PC-3 (cell line): ENCODE measurements around the gene SRGAP1. TPM values are rescaled to one million over a fixed set of nuclear protein-coding genes. Genes with fewer than 3 reads are reported as not detected.

Experiments
- ATAC-seq: fragments of 200-7000 bp; cut with Tn5 transposase; 2 replicates; pipeline ENCODE4 v1.9.1; 2020; ENCODE audit warnings: mild to moderate bottlenecking, moderate library complexity
- BruUV-seq: library from RNA; stranded (reverse); fragments of 400-500 nt; replicated peaks from 2 replicates; lab custom pipeline; 2021; lab: Mats Ljungman, UMichigan
- CTCF ChIA-PET: fragments of 300-600 bp; sonication (Branson Sonifier 250); formaldehyde crosslinking; loops from one replicate; lab custom pipeline; 2022; ENCODE audit warnings: antibody characterized with exemption; lab: Charles Lee
- POLR2A ChIA-PET: fragments of 300-600 bp; sonication (Branson Sonifier 250); formaldehyde crosslinking; loops from one replicate; lab custom pipeline; 2022; ENCODE audit warnings: antibody characterized with exemption; ENCODE audit not compliant: unreplicated experiment; lab: Charles Lee
- DNase-seq: peaks from one replicate; pipeline ENCODE4 v3.0.0-alpha.2; 2015
- H2AFZ ChIP-seq: fragments of 300-600 bp; sonication (generic); 2 replicates; pipeline ENCODE4 v1.6.0; 2016; ENCODE audit warnings: antibody characterized with exemption, low read length
- H3F3A ChIP-seq: fragments of 300-600 bp; sonication (generic); one replicate; pipeline ENCODE4 v1.6.0; 2017; ENCODE audit warnings: antibody characterized with exemption, low read length, control low read depth, mild to moderate bottlenecking; ENCODE audit not compliant: unreplicated experiment
- H3K27ac ChIP-seq: fragments of 300-600 bp; sonication (generic); 2 replicates; pipeline ENCODE4 v1.5.1; 2016; ENCODE audit warnings: mild to moderate bottlenecking, low read length
- H3K27me3 ChIP-seq: fragments of 300-600 bp; sonication (generic); 2 replicates; pipeline ENCODE4 v1.6.1; 2016; ENCODE audit warnings: low read length, mixed read lengths
- H3K36me3 ChIP-seq: fragments of 300-600 bp; sonication (generic); 2 replicates; pipeline ENCODE4 v1.6.1; 2016; ENCODE audit warnings: low read depth, mixed run types, low read length, mixed read lengths
- H3K4me1 ChIP-seq: fragments of 300-600 bp; sonication (generic); 2 replicates; pipeline ENCODE4 v1.5.1; 2016; ENCODE audit warnings: low read length; ENCODE audit not compliant: insufficient read depth
- H3K4me2 ChIP-seq: fragments of 300-600 bp; sonication (generic); 2 replicates; pipeline ENCODE4 v1.6.0; 2016; ENCODE audit warnings: low read length
- H3K4me3 ChIP-seq: fragments of 300-600 bp; sonication (generic); 2 replicates; pipeline ENCODE4 v1.5.1; 2016; ENCODE audit warnings: mild to moderate bottlenecking, low read length, mixed read lengths
- H3K79me2 ChIP-seq: fragments of 300-600 bp; sonication (generic); 2 replicates; pipeline ENCODE4 v1.6.1; 2017; ENCODE audit warnings: low read length, mixed read lengths
- H3K9ac ChIP-seq: fragments of 300-600 bp; sonication (generic); 2 replicates; pipeline ENCODE4 v1.6.0; 2016; ENCODE audit warnings: mild to moderate bottlenecking, low read length
- H3K9me2 ChIP-seq: fragments of 300-600 bp; sonication (generic); replicated peaks from 2 replicates; pipeline ENCODE4 v1.6.1; 2016; ENCODE audit warnings: mixed run types, low read length, mixed read lengths
- H3K9me3 ChIP-seq: fragments of 300-600 bp; sonication (generic); 2 replicates; pipeline ENCODE4 v1.6.1; 2016; ENCODE audit warnings: low read length, mixed read lengths
- H4K20me1 ChIP-seq: fragments of 300-600 bp; sonication (generic); 2 replicates; pipeline ENCODE4 v1.6.1; 2016; ENCODE audit warnings: low read length, mixed read lengths
- CTCF ChIP-seq: fragments of 300-600 bp; sonication (generic); conservative IDR thresholded peaks from 2 replicates; pipeline ENCODE4 v1.5.1; 2017; ENCODE audit warnings: antibody characterized with exemption, low read depth, mild to moderate bottlenecking, low read length
- EZH2 ChIP-seq: fragments of 300-600 bp; sonication (generic); IDR thresholded peaks from one replicate; pipeline ENCODE4 v1.6.1; 2017; ENCODE audit warnings: antibody characterized with exemption, mild to moderate bottlenecking, low read length; ENCODE audit not compliant: unreplicated experiment
- EZH2phosphoT487 ChIP-seq: fragments of 300-600 bp; sonication (generic); IDR thresholded peaks from 2 replicates; pipeline ENCODE4 v1.6.1; 2018; ENCODE audit warnings: mild to moderate bottlenecking, antibody characterized with exemption, low read length, borderline replicate concordance
- intact Hi-C: fragments of 100-400 bp; cut with micrococcal nuclease; formaldehyde crosslinking; loops from 2 replicates; pipeline ENCODE4 v1.9.0; 2023
- total RNA-seq: library from RNA; depleted of rRNA; stranded (reverse); fragments of >200 nt; gene quantifications from 2 replicates; pipeline ENCODE4 v1.2.3, GENCODE V29; 2014

The SRGAP1 gene
- total RNA-seq, 1 experiment from 2014 or later: 11.0 TPM

GRCh38 chr12:64157110-64157509 is 312.6 kb downstream of the SRGAP1 start:
- no peak for ATAC-seq
- Histone ChIP-seq H3K27ac (no peak overlapping the region), H3K27me3 (no peaks in the 10 kb centered on the region), H3K36me3 (no peaks in the 10 kb centered on the region), H3F3A (no peaks in the 10 kb centered on the region), H3K9me2 (no peaks in the 10 kb centered on the region), H3K79me2 (no peaks in the 10 kb centered on the region), H3K4me3 (no peak overlapping the region), H4K20me1 (no peaks in the 10 kb centered on the region), H2AFZ (no peak overlapping the region), H3K4me1 (peaks cover 21% of the 10 kb centered on the region), H3K9me3 (no peaks in the 10 kb centered on the region), H3K4me2 (no peak overlapping the region), H3K9ac (no peak overlapping the region)
- POLR2A ChIA-PET: no interaction called here
- intact Hi-C loops: no loop called here
- no peak for TF ChIP-seq EZH2phosphoT487
- TF ChIP-seq CTCF: no peak
- no peak for TF ChIP-seq EZH2
- no peak for DNase-seq
- CTCF ChIA-PET: interaction anchor here (0.5 kb wide), 1 partner anchor 322 kb away, joined by 3 read pairs; no protein-coding TSS in a partner anchor
- BruUV-seq: no TSS peak

- DNase-seq (peak; percentile 60), ATAC-seq (peak; percentile 65)
- CTCF ChIA-PET: interaction anchor here (0.5 kb wide), 1 partner anchor 40 kb away, joined by 4 read pairs; no protein-coding TSS in a partner anchor
- Histone ChIP-seq H3K9me2 (no peaks in the 10 kb centered on the region), H3F3A (no peaks in the 10 kb centered on the region), H3K9ac (no peak overlapping the region), H3K9me3 (no peaks in the 10 kb centered on the region), H3K4me1 (peaks cover 21% of the 10 kb centered on the region), H3K4me3 (peak overlapping the region; percentile 40; the same call in 1 of the 2 replicates), H3K27ac (peak overlapping the region; percentile 79), H3K36me3 (no peaks in the 10 kb centered on the region), H3K27me3 (no peaks in the 10 kb centered on the region), H4K20me1 (no peaks in the 10 kb centered on the region), H2AFZ (peak overlapping the region; percentile 73), H3K79me2 (no peaks in the 10 kb centered on the region), H3K4me2 (peak overlapping the region; percentile 75)
- POLR2A ChIA-PET: interaction anchor here (0.6 kb wide), 1 partner anchor 167 kb away, joined by 3 read pairs; no protein-coding TSS in a partner anchor
- BruUV-seq: TSS peak; percentile 99
- intact Hi-C loops: loop anchor here (1.0 kb wide), 1 partner anchor 316 kb away; the partner anchor contains the start of gene SRGAP1
- no peak for TF ChIP-seq EZH2
- TF ChIP-seq CTCF: no peak
- no peak for TF ChIP-seq EZH2phosphoT487
These were observed 315.7 kb downstream of the SRGAP1 start for GRCh38 chr12:64160021-64160710.
